GM23338 (cell line): Measurements from ENCODE around the gene RFK. TPM values are rescaled to one million over a fixed set of nuclear protein-coding genes. Genes with fewer than 3 reads are reported as not detected.

Source experiments
- ATAC-seq: fragments of 200-7000 bp; cut with Tn5 transposase; 3 replicates; pipeline ENCODE4 v1.9.1; 2020
- DNase-seq: peaks from one replicate; pipeline ENCODE4 v3.0.0-alpha.2; 2015; ENCODE audit warnings: low spot score
- H2AFZ ChIP-seq: fragments of 200-600 bp; sonication (generic); 2 replicates; pipeline ENCODE4 v1.8.0; 2016; ENCODE audit warnings: antibody characterized with exemption, mild to moderate bottlenecking, moderate library complexity
- H3F3A ChIP-seq: fragments of 200-600 bp; sonication (generic); replicated peaks from 2 replicates; pipeline ENCODE4 v1.8.0; 2017; ENCODE audit warnings: antibody characterized with exemption, mixed run types, low read depth
- H3K27ac ChIP-seq: fragments of 200-600 bp; sonication (generic); 2 replicates; pipeline ENCODE4 v1.6.1; 2016; ENCODE audit warnings: low read depth
- H3K27me3 ChIP-seq: fragments of 200-600 bp; sonication (generic); 2 replicates; pipeline ENCODE4 v1.8.0; 2016; ENCODE audit warnings: mild to moderate bottlenecking, mixed run types, moderate library complexity; ENCODE audit not compliant: insufficient read depth
- H3K36me3 ChIP-seq: fragments of 200-600 bp; sonication (generic); 2 replicates; pipeline ENCODE4 v1.8.0; 2016; ENCODE audit warnings: mild to moderate bottlenecking; ENCODE audit not compliant: insufficient read depth
- H3K4me1 ChIP-seq: fragments of 200-600 bp; sonication (generic); 2 replicates; pipeline ENCODE4 v1.8.0; 2016; ENCODE audit warnings: mild to moderate bottlenecking, moderate library complexity; ENCODE audit not compliant: insufficient read depth
- H3K4me2 ChIP-seq: fragments of 200-600 bp; sonication (generic); 2 replicates; pipeline ENCODE4 v1.7.1; 2017; ENCODE audit warnings: mixed run types
- H3K4me3 ChIP-seq: fragments of 200-600 bp; sonication (generic); 2 replicates; pipeline ENCODE4 v1.6.1; 2016; ENCODE audit warnings: mixed run types
- H3K79me2 ChIP-seq: fragments of 200-600 bp; sonication (generic); replicated peaks from 2 replicates; pipeline ENCODE4 v1.8.0; 2017; ENCODE audit warnings: mild to moderate bottlenecking; ENCODE audit not compliant: insufficient read depth
- H3K9me2 ChIP-seq: fragments of 200-600 bp; sonication (generic); 2 replicates; pipeline ENCODE4 v1.8.0; 2017; ENCODE audit not compliant: insufficient read depth
- H4K20me1 ChIP-seq: fragments of 200-600 bp; sonication (generic); replicated peaks from 2 replicates; pipeline ENCODE4 v1.8.0; 2017; ENCODE audit warnings: mild to moderate bottlenecking; ENCODE audit not compliant: insufficient read depth
- H3K27ac Mint-ChIP-seq: 2 replicates; pipeline ENCODE4 v1.8.0; 2020; ENCODE audit warnings: inconsistent platforms, mild to moderate bottlenecking, moderate library complexity, mixed read lengths
- H3K27me3 Mint-ChIP-seq: 3 replicates; pipeline ENCODE4 v1.8.0; 2022; ENCODE audit warnings: low read depth, mild to moderate bottlenecking, moderate library complexity, mixed read lengths, inconsistent platforms; ENCODE audit not compliant: insufficient read depth, poor library complexity
- H3K36me3 Mint-ChIP-seq: 3 replicates; pipeline ENCODE4 v1.8.0; 2021; ENCODE audit warnings: low read depth, mild to moderate bottlenecking, inconsistent platforms, moderate library complexity, mixed read lengths
- H3K4me1 Mint-ChIP-seq: 3 replicates; pipeline ENCODE4 v1.8.0; 2020; ENCODE audit warnings: mild to moderate bottlenecking, inconsistent platforms, mixed read lengths
- H3K4me3 Mint-ChIP-seq: 3 replicates; pipeline ENCODE4 v1.8.0; 2021; ENCODE audit warnings: moderate library complexity, mild to moderate bottlenecking, inconsistent platforms, mixed read lengths
- H3K9me3 Mint-ChIP-seq: 3 replicates; pipeline ENCODE4 v1.8.0; 2020; ENCODE audit warnings: moderate library complexity, mild to moderate bottlenecking, inconsistent platforms, mixed read lengths
- CREB1 ChIP-seq: fragments of 250-450 bp; sonication (Bioruptor Pico); IDR thresholded peaks from 2 replicates; pipeline ENCODE4 v1.5.0; 2020; ENCODE audit warnings: low read depth, mild to moderate bottlenecking, moderate library complexity
- EZH2 ChIP-seq: fragments of 200-600 bp; sonication (generic); IDR thresholded peaks from one replicate; pipeline ENCODE4 v1.8.0; 2017; ENCODE audit warnings: antibody characterized with exemption, mild to moderate bottlenecking, low read depth; ENCODE audit not compliant: unreplicated experiment
- EZH2phosphoT487 ChIP-seq: fragments of 200-600 bp; sonication (generic); IDR thresholded peaks from one replicate; pipeline ENCODE4 v1.8.1; 2018; ENCODE audit warnings: antibody characterized with exemption; ENCODE audit not compliant: unreplicated experiment
- JUNB ChIP-seq: IDR thresholded peaks from one replicate; pipeline ENCODE4 v1.6.1; 2016; ENCODE audit warnings: antibody characterized with exemption; ENCODE audit not compliant: unreplicated experiment
- POLR2AphosphoS5 ChIP-seq: IDR thresholded peaks from 2 replicates; pipeline ENCODE4 v1.6.1; 2016; ENCODE audit warnings: antibody characterized with exemption, low read depth
- ZNF114 ChIP-seq: fragments of 250-450 bp; sonication (Bioruptor Pico); IDR thresholded peaks from 2 replicates; pipeline ENCODE4 v1.5.0; 2020; ENCODE audit warnings: mild to moderate bottlenecking, moderate library complexity
- ZNF331 ChIP-seq: fragments of 250-450 bp; sonication (Bioruptor Pico); IDR thresholded peaks from 2 replicates; pipeline ENCODE4 v1.5.0; 2020; ENCODE audit warnings: low read depth, mild to moderate bottlenecking, moderate library complexity
- polyA plus RNA-seq: library from polyadenylated mRNA; unstranded; fragments of >200 nt; fragmentation: Nextera tagmentation; extraction: Ambion mirVana; gene quantifications from 2 replicates; pipeline ENCODE4 v1.2.1, GENCODE V29; 2016
- total RNA-seq: library from RNA; depleted of rRNA; stranded (reverse); fragments of >200 nt; shearing (Covaris generic); gene quantifications from 2 replicates; pipeline ENCODE4 v1.2.3, GENCODE V29; 2014
- TF ChIP-seq, protein P1 (sequence below): fragments of 250-450 bp; sonication (Bioruptor Pico); IDR thresholded peaks from 2 replicates; pipeline ENCODE4 v1.5.0; 2020; ENCODE audit warnings: mild to moderate bottlenecking, moderate library complexity
- TF ChIP-seq, protein P2 (sequence below): IDR thresholded peaks from 2 replicates; pipeline ENCODE4 v1.6.1; 2016; ENCODE audit warnings: antibody characterized with exemption
- TF ChIP-seq, protein P3 (sequence below): IDR thresholded peaks from one replicate; pipeline ENCODE4 v1.6.1; 2018; ENCODE audit warnings: antibody characterized with exemption; ENCODE audit not compliant: unreplicated experiment

RFK gene
- total and polyA plus RNA-seq, 2 experiments from 2014 or later, result 15.2 to 15.4 TPM

DNA sequence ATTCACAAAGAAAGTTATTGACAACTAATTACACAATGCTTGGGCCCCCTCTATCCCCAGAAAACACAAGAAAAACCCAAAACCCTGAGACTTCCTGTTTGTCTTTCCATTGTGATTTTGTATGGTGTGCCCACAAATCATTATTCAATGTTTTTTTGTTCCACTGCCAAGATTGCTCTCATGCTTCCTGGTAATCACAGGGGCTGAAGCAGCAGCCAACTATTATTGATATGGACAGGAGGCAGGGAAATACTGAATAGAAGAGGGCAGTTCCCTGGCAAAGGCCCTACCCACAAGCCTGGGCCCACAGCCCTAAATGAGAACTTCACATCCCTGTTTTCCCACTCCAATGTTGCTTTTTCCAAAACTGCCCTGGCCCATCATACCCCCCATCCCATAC is 21.5 kb upstream of the RFK start (continued):
- TF ChIP-seq, protein P1, sequence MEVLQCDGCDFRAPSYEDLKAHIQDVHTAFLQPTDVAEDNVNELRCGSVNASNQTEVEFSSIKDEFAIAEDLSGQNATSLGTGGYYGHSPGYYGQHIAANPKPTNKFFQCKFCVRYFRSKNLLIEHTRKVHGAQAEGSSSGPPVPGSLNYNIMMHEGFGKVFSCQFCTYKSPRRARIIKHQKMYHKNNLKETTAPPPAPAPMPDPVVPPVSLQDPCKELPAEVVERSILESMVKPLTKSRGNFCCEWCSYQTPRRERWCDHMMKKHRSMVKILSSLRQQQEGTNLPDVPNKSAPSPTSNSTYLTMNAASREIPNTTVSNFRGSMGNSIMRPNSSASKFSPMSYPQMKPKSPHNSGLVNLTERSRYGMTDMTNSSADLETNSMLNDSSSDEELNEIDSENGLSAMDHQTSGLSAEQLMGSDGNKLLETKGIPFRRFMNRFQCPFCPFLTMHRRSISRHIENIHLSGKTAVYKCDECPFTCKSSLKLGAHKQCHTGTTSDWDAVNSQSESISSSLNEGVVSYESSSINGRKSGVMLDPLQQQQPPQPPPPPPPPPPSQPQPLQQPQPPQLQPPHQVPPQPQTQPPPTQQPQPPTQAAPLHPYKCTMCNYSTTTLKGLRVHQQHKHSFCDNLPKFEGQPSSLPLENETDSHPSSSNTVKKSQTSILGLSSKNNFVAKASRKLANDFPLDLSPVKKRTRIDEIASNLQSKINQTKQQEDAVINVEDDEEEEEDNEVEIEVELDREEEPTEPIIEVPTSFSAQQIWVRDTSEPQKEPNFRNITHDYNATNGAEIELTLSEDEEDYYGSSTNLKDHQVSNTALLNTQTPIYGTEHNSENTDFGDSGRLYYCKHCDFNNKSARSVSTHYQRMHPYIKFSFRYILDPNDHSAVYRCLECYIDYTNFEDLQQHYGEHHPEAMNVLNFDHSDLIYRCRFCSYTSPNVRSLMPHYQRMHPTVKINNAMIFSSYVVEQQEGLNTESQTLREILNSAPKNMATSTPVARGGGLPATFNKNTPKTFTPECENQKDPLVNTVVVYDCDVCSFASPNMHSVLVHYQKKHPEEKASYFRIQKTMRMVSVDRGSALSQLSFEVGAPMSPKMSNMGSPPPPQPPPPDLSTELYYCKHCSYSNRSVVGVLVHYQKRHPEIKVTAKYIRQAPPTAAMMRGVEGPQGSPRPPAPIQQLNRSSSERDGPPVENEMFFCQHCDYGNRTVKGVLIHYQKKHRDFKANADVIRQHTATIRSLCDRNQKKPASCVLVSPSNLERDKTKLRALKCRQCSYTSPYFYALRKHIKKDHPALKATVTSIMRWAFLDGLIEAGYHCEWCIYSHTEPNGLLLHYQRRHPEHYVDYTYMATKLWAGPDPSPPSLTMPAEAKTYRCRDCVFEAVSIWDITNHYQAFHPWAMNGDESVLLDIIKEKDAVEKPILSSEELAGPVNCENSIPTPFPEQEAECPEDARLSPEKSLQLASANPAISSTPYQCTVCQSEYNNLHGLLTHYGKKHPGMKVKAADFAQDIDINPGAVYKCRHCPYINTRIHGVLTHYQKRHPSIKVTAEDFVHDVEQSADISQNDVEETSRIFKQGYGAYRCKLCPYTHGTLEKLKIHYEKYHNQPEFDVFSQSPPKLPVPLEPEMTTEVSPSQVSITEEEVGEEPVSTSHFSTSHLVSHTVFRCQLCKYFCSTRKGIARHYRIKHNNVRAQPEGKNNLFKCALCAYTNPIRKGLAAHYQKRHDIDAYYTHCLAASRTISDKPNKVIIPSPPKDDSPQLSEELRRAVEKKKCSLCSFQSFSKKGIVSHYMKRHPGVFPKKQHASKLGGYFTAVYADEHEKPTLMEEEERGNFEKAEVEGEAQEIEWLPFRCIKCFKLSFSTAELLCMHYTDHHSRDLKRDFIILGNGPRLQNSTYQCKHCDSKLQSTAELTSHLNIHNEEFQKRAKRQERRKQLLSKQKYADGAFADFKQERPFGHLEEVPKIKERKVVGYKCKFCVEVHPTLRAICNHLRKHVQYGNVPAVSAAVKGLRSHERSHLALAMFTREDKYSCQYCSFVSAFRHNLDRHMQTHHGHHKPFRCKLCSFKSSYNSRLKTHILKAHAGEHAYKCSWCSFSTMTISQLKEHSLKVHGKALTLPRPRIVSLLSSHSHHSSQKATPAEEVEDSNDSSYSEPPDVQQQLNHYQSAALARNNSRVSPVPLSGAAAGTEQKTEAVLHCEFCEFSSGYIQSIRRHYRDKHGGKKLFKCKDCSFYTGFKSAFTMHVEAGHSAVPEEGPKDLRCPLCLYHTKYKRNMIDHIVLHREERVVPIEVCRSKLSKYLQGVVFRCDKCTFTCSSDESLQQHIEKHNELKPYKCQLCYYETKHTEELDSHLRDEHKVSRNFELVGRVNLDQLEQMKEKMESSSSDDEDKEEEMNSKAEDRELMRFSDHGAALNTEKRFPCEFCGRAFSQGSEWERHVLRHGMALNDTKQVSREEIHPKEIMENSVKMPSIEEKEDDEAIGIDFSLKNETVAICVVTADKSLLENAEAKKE (CRISPR knock-in tag), result no peak
- TF ChIP-seq EZH2, result no peak
- TF ChIP-seq, protein P2, sequence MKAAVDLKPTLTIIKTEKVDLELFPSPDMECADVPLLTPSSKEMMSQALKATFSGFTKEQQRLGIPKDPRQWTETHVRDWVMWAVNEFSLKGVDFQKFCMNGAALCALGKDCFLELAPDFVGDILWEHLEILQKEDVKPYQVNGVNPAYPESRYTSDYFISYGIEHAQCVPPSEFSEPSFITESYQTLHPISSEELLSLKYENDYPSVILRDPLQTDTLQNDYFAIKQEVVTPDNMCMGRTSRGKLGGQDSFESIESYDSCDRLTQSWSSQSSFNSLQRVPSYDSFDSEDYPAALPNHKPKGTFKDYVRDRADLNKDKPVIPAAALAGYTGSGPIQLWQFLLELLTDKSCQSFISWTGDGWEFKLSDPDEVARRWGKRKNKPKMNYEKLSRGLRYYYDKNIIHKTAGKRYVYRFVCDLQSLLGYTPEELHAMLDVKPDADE, result no peak
- TF ChIP-seq POLR2AphosphoS5, result no peak

DNA sequence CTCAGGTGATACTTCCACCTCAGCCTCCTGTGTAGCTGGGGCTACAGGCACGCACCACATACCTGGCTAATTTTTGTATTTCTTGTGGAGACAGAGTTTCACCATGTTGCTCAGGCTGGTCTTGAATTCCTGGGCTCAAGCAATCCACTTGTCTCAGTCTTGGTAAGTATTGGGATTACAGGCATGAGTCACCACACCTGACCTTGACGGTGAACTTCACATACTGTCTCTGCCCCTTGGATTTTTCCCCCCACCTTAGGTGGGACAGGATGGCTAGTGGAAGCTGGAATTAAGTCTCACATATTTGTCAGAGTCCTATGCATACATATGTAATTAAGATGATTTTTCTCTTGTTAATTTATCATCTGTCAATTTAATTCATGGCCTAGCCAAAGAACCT is 20.9 kb upstream of the RFK start:
- H3F3A ChIP-seq, result no peaks in the 10 kb centered on the region
- H3K27me3 ChIP-seq, result no peaks in the 10 kb centered on the region
- no peaks in the 10 kb centered on the region for H3K79me2 ChIP-seq
- H4K20me1 ChIP-seq, result no peaks in the 10 kb centered on the region
- no peak overlapping the region for H3K27ac ChIP-seq
- H2AFZ ChIP-seq, result no peak overlapping the region
- peaks cover 4% of the 10 kb centered on the region for H3K27me3 Mint-ChIP-seq
- no peak for ATAC-seq
- H3K27ac Mint-ChIP-seq, result no peak overlapping the region
- H3K4me3 ChIP-seq, result no peak overlapping the region
- no peak overlapping the region for H3K4me2 ChIP-seq
- 0 out of 3 replicates have a peak, but pooled peaks cover 7% of the 10 kb centered on the region for H3K36me3 Mint-ChIP-seq
- H3K9me3 Mint-ChIP-seq, result peaks cover 7% of the 10 kb centered on the region; the same call in 1 of the 3 replicates
- peaks cover 16% of the 10 kb centered on the region for H3K4me1 ChIP-seq
- no peaks in the 10 kb centered on the region for H3K36me3 ChIP-seq
- no peak for DNase-seq
- no peak overlapping the region for H3K4me3 Mint-ChIP-seq
- H3K4me1 Mint-ChIP-seq, result peaks cover 28% of the 10 kb centered on the region
- no peaks in the 10 kb centered on the region for H3K9me2 ChIP-seq
- TF ChIP-seq CREB1 (CRISPR knock-in tag) (no peak), JUNB (no peak), EZH2phosphoT487 (no peak), ZNF114 (no peak), ZNF331 (CRISPR knock-in tag) (no peak)
- TF ChIP-seq, protein P3, sequence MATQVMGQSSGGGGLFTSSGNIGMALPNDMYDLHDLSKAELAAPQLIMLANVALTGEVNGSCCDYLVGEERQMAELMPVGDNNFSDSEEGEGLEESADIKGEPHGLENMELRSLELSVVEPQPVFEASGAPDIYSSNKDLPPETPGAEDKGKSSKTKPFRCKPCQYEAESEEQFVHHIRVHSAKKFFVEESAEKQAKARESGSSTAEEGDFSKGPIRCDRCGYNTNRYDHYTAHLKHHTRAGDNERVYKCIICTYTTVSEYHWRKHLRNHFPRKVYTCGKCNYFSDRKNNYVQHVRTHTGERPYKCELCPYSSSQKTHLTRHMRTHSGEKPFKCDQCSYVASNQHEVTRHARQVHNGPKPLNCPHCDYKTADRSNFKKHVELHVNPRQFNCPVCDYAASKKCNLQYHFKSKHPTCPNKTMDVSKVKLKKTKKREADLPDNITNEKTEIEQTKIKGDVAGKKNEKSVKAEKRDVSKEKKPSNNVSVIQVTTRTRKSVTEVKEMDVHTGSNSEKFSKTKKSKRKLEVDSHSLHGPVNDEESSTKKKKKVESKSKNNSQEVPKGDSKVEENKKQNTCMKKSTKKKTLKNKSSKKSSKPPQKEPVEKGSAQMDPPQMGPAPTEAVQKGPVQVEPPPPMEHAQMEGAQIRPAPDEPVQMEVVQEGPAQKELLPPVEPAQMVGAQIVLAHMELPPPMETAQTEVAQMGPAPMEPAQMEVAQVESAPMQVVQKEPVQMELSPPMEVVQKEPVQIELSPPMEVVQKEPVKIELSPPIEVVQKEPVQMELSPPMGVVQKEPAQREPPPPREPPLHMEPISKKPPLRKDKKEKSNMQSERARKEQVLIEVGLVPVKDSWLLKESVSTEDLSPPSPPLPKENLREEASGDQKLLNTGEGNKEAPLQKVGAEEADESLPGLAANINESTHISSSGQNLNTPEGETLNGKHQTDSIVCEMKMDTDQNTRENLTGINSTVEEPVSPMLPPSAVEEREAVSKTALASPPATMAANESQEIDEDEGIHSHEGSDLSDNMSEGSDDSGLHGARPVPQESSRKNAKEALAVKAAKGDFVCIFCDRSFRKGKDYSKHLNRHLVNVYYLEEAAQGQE, result no peak
